ENCODE measurements around the gene ERGIC1. TPM values are rescaled to one million over a fixed set of nuclear protein-coding genes. Genes with fewer than 3 reads are reported as not detected.
A peak's percentile ranks its signal among the peaks of the same experiment; 100 is the strongest.
"Not testable (repeated sequence)": the region's sequence is repeated elsewhere in the genome, so short reads cannot be mapped to it uniquely, and the experiment has no call there.

The ERGIC1 gene, protein sequence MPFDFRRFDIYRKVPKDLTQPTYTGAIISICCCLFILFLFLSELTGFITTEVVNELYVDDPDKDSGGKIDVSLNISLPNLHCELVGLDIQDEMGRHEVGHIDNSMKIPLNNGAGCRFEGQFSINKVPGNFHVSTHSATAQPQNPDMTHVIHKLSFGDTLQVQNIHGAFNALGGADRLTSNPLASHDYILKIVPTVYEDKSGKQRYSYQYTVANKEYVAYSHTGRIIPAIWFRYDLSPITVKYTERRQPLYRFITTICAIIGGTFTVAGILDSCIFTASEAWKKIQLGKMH
- total RNA-seq: 150 and 158 TPM in 2 replicates
- long read RNA-seq, transcript ERGIC1-202 (10 exons, 2,881 nt): major isoform, 12 of 43 reads
- long read RNA-seq, partial matches to known transcripts: 21 of 43 reads
- long read RNA-seq, other reads (novel, unspliced or antisense): 9 of 43 reads

DNA sequence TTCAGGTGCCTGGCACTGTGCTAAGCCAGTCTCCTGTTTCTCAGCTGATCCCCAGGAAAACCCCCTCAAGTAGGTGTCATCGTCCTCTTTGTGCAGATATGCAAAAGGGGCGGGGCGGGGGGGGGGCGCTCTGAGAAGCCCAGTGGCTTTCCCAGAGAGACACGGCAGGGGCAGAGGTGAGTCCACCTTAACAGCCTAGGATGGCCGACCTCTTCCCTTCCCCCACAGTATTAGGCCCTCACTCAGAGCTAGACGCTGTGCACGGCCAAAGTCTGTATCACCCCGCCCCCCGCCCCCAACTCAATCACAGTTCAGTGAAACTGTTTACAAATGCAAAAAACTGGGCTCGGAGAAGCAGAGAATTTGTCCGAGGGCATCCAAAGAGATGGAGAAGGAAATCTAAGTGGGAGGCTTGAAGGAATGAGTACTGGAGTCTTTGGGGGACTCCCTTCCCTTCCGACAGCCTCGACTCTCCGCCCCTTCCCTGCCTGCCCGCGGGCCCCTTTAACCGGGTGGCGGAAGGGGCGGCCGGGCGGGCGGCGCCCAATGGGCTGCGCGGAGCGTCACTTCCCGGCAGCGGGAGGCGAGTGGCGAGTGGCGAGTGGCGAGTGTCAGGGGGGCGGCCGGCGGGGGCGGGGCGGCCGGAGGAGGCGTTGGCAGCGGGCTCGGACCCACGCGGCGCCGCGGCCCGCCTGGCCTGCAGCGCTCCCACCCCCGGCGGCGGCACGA is at the start of gene ERGIC1:
TSS of gene ERGIC1 (plus strand) at position 566 of the 729 bp plus-strand sequence. CDS start at position 729, 163 bp downstream.
- TF ChIP-seq, protein P1, sequence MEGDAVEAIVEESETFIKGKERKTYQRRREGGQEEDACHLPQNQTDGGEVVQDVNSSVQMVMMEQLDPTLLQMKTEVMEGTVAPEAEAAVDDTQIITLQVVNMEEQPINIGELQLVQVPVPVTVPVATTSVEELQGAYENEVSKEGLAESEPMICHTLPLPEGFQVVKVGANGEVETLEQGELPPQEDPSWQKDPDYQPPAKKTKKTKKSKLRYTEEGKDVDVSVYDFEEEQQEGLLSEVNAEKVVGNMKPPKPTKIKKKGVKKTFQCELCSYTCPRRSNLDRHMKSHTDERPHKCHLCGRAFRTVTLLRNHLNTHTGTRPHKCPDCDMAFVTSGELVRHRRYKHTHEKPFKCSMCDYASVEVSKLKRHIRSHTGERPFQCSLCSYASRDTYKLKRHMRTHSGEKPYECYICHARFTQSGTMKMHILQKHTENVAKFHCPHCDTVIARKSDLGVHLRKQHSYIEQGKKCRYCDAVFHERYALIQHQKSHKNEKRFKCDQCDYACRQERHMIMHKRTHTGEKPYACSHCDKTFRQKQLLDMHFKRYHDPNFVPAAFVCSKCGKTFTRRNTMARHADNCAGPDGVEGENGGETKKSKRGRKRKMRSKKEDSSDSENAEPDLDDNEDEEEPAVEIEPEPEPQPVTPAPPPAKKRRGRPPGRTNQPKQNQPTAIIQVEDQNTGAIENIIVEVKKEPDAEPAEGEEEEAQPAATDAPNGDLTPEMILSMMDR (IDR thresholded peaks at IDR 0.05; ENCODE audit: unreplicated experiment): no peak
- DNase-seq (ENCODE audit: low spot score, unreplicated experiment): peak; percentile 52
- H3K27ac Mint-ChIP-seq: peak within 1 kb of the TSS; percentile 96

DNA sequence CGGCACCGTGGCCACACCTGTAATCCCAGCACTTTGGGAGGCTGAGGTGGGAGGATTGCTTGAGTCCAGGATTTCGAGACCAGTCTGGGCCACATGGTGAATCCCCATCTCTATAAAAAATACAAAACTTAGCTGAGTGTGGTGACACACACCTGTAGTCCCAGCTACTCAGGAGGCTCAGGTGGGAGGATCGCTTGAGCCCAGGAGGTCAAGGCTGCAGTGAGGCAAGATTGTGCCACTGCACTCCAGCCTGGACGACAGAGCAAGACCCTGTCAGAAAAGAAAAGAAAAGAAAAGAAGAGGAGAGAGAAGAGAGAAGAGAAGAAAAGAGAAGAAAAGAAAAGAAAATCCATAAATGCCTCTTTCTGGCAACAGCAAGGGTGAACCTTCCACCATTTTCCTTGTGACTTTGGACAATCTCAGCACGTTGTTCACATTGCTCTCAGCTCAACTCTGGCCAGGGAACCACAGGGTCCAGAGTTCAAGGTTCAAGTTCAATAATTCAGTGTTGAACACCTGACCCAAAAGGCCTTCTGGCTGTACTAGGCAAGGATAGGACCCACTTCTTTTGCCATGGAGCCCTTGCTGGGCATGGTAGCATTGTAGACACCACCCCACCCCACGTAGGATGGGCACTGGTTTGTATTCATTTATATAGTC is 48.5 kb upstream of the ERGIC1 start:
- H3K9me3 Mint-ChIP-seq (ENCODE audit: low read depth): no peaks in the 10 kb centered on the region
- DNase-seq (ENCODE audit: low spot score, unreplicated experiment): no peak
- H3K27me3 Mint-ChIP-seq: no peaks in the 10 kb centered on the region
- peaks cover 3% of the 10 kb centered on the region for H3K4me1 Mint-ChIP-seq (ENCODE audit: low read depth)
- TF ChIP-seq, protein P1 (IDR thresholded peaks at IDR 0.05; ENCODE audit: unreplicated experiment): no peak
- no peaks in the 10 kb centered on the region for H3K36me3 Mint-ChIP-seq (ENCODE audit: insufficient read depth)
- H3K4me3 Mint-ChIP-seq (ENCODE audit: low read depth): no peak overlapping the region
- H3K27ac Mint-ChIP-seq: no peak overlapping the region

More for the DNA sequence above, at the start of gene ERGIC1:
- Mint-ChIP-seq H3K36me3 (ENCODE audit: insufficient read depth) (no peaks in the 10 kb centered on the region), H3K4me3 (ENCODE audit: low read depth) (peak within 1 kb of the TSS; percentile 83), H3K27me3 (no peaks in the 10 kb centered on the region), H3K4me1 (ENCODE audit: low read depth) (peaks cover 43% of the 10 kb centered on the region), H3K9me3 (ENCODE audit: low read depth) (no peaks in the 10 kb centered on the region)

DNA sequence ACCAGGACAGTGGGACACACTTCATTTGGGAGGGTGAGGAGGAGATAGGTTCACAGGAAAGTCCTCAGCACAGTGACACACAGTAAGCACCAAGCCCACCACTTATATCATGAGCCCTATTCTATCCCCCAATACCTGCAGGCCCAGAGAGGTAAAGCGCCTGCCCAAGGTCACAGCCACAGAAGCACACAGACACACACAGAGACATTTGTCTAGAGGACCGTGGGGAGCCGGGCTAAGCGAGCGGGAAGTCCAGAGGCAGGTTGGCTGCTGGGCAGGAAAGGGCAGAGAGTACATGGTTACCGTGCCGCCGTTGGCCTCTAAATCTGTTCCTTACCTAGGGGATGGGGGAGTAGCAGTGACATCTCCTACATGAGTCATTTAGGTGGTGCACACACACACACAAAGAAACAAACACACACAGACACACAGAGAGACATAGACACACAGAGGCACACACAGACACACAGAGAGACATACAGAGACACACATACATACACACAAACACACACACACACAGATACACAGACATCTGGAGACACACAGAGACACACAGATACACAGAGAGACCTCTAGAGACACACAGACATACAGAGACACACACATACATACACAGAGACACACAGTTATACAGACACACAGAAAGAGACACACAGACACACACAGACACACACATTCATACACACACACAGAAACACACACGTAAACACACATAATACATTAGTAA is 47.2 kb upstream of the ERGIC1 start:
- Mint-ChIP-seq H3K4me3 (ENCODE audit: low read depth) (no peak overlapping the region), H3K4me1 (ENCODE audit: low read depth) (peaks cover 3% of the 10 kb centered on the region), H3K27me3 (no peaks in the 10 kb centered on the region), H3K27ac (no peak overlapping the region), H3K36me3 (ENCODE audit: insufficient read depth) (no peaks in the 10 kb centered on the region), H3K9me3 (ENCODE audit: low read depth) (no peaks in the 10 kb centered on the region)
- TF ChIP-seq, protein P1 (IDR thresholded peaks at IDR 0.05; ENCODE audit: unreplicated experiment): no peak
- no peak for DNase-seq (ENCODE audit: low spot score, unreplicated experiment)

DNA sequence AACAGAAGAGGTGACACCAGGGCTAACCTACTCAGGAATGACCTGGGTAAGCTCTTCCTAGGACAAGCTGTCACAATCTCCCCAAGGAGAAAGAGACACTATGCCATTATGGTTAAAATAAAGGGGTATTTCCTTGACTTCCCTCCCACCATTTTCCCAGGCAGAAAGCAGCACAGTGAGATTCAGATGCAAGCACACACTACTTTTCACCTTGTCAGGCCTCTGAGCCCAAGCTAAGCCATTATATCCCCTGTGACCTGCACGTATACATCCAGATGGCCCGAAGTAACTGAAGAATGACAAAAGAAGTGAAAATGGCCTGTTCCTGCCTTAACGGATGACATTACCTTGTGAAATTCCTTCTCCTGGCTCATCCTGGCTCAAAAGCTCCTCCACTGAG is 46.5 kb upstream of the ERGIC1 start:
- H3K4me3 Mint-ChIP-seq (ENCODE audit: low read depth); H3K4me1 Mint-ChIP-seq (ENCODE audit: low read depth); DNase-seq (ENCODE audit: low spot score, unreplicated experiment); H3K27me3 Mint-ChIP-seq; H3K36me3 Mint-ChIP-seq (ENCODE audit: insufficient read depth); H3K27ac Mint-ChIP-seq; H3K9me3 Mint-ChIP-seq (ENCODE audit: low read depth): not testable (repeated sequence)

DNA sequence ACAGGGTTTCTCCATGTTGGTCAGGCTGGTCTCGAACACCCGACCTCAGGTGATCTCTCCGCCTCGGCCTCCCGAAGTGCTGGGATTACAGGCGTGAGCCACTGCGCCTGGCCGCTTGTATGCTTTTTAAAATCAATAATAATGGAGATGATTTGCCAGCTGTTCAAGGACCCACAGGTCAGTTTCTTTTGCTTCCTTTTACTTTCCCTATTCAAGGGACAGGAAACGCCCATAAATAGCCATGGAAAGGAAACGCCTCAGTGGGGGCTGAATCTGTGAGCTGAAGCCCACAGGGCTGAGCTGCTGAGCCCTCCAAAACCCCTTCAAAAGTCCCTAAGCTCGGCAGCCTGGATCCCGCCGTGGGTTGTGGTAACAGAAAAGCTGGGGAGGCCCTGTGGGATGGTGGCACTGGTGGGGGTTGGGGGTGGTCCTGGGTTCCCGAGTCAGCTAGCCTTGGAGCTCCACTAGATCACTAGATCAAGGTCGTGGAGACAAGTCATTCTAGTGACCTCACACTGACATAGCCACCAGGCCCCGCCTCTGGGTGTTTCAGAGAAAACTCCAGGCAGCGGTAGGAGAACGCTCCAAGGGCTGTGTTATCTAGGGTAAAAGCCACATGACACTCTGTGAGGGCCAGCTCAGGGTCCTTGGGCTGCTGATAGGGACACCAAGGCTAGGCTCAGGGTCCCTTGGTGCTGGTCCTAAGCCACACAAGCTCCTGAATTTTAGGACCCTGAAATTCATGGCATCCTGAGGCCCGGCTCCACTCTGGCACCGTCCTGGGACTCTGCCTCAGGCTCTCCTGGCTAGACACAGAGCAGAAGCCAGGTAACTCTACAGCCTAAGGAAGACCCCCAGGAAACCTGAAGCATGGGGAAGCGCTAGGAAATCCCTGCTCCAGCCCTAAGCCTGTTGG is 45.0 kb upstream of the ERGIC1 start:
- Mint-ChIP-seq H3K36me3 (ENCODE audit: insufficient read depth) (no peaks in the 10 kb centered on the region), H3K4me3 (ENCODE audit: low read depth) (no peak overlapping the region), H3K27ac (peak overlapping the region; percentile 58), H3K27me3 (no peaks in the 10 kb centered on the region), H3K9me3 (ENCODE audit: low read depth) (no peaks in the 10 kb centered on the region), H3K4me1 (ENCODE audit: low read depth) (peaks cover 3% of the 10 kb centered on the region)
- DNase-seq (ENCODE audit: low spot score, unreplicated experiment): no peak
- TF ChIP-seq, protein P1 (IDR thresholded peaks at IDR 0.05; ENCODE audit: unreplicated experiment): no peak
